ENCODE measurements around the gene TMC5. TPM values are rescaled to one million over a fixed set of nuclear protein-coding genes. Genes with fewer than 3 reads are reported as not detected.

The TMC5 gene
- total and polyA plus RNA-seq, 2 donors from 2014 or later = 1.0 to 6.6 TPM

DNA sequence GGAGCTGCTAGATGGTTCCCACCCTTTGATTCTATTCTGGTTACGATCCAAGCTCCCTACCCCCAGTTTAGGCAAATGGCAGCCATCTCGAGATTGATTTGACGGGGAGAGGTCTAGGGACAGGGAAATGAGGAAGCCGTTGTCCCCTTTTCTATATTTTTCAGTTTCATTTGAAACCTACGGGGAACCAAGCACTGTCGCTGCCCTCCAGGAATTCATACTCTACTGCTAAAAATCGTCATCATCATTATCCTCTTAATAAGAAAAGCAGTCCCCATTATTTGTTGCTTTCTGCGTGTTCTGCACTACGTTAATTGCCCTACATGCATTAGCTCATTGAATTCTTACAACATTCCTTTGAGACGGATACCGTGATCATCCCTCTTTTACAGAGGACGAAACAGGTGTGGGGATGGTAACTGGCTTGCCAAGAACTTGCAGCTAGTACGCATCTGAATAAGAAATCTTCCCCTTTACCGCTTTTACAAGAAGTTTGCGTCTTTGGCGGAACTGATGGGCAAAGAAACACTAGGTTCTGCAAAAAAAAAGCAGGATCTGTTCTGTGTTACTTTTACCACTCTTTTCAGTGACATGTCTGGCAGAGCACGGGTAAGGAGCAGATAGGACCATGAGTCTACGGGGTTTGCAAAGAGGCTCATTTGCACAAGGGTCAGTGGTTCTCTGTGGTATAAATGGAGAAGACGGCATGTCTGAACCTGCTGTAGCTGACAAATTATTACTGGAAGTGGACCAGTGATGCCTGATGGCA lies 107.1 kb downstream of the TMC5 start:
- TF ChIP-seq, protein P1, sequence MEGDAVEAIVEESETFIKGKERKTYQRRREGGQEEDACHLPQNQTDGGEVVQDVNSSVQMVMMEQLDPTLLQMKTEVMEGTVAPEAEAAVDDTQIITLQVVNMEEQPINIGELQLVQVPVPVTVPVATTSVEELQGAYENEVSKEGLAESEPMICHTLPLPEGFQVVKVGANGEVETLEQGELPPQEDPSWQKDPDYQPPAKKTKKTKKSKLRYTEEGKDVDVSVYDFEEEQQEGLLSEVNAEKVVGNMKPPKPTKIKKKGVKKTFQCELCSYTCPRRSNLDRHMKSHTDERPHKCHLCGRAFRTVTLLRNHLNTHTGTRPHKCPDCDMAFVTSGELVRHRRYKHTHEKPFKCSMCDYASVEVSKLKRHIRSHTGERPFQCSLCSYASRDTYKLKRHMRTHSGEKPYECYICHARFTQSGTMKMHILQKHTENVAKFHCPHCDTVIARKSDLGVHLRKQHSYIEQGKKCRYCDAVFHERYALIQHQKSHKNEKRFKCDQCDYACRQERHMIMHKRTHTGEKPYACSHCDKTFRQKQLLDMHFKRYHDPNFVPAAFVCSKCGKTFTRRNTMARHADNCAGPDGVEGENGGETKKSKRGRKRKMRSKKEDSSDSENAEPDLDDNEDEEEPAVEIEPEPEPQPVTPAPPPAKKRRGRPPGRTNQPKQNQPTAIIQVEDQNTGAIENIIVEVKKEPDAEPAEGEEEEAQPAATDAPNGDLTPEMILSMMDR (IDR thresholded peaks at IDR 0.05; ENCODE audit: borderline replicate concordance, extremely low read depth, insufficient read depth) = no peak
- Histone ChIP-seq H3K27me3 (ENCODE audit: control insufficient read depth, insufficient read depth, low read length) (no peaks in the 10 kb centered on the region), H3K27ac (ENCODE audit: low read depth in 2 of 2, low read length in 2 of 2) (no peak overlapping the region), H3K9ac (ENCODE audit: low read length in 3 of 3) (peak overlapping the region; percentile 74 to 79 (median 77)), H3K36me3 (ENCODE audit: control insufficient read depth in 2 of 3, insufficient read depth in 3 of 3, low read length in 3 of 3) (peaks cover 0 to 6% (median 0%) of the 10 kb centered on the region in 3 donors), H3K9me3 (ENCODE audit: control insufficient read depth in 2 of 3, insufficient read depth in 1 of 3, low read length in 3 of 3) (no peaks in the 10 kb centered on the region), H3K4me1 (ENCODE audit: control insufficient read depth in 2 of 3, insufficient read depth in 2 of 3, low read depth in 1 of 3, low read length in 3 of 3) (peaks cover 3 to 13% (median 8%) of the 10 kb centered on the region in 3 donors), H3K4me3 (ENCODE audit: low read length in 3 of 3) (peak overlapping the region; percentile 87 to 90 (median 88))
- DNase-seq (peak in 3 of 5 donors; percentile 18 to 64 (median 61)), FAIRE-seq (no peak)
- intact Hi-C loops (cut with DNase I) = no loop called here

- FAIRE-seq (no peak), DNase-seq (no peak)
- peak overlapping the region; percentile 87 to 90 (median 88) for H3K4me3 ChIP-seq (ENCODE audit: low read length in 3 of 3)
- H3K27ac ChIP-seq (ENCODE audit: low read depth in 2 of 2, low read length in 2 of 2) = no peak overlapping the region
- H3K27me3 ChIP-seq (ENCODE audit: control insufficient read depth, insufficient read depth, low read length) = no peaks in the 10 kb centered on the region
- peaks cover 0 to 6% (median 0%) of the 10 kb centered on the region in 3 donors for H3K36me3 ChIP-seq (ENCODE audit: control insufficient read depth in 2 of 3, insufficient read depth in 3 of 3, low read length in 3 of 3)
- TF ChIP-seq, protein P1 (IDR thresholded peaks at IDR 0.05; ENCODE audit: borderline replicate concordance, extremely low read depth, insufficient read depth) = no peak
- no peaks in the 10 kb centered on the region for H3K9me3 ChIP-seq (ENCODE audit: control insufficient read depth in 2 of 3, insufficient read depth in 1 of 3, low read length in 3 of 3)
- peak overlapping the region in 1 of 3 donors; percentile 77 for H3K9ac ChIP-seq (ENCODE audit: low read length in 3 of 3)
- intact Hi-C loops (cut with DNase I) = no loop called here
- peaks cover 0 to 12% (median 8%) of the 10 kb centered on the region in 3 donors for H3K4me1 ChIP-seq (ENCODE audit: control insufficient read depth in 2 of 3, insufficient read depth in 2 of 3, low read depth in 1 of 3, low read length in 3 of 3)
Measured at GRCh38 chr16:19525385-19525723, 107.7 kb downstream of the TMC5 start.

- Histone ChIP-seq H3K9ac (ENCODE audit: low read length in 3 of 3) (no peak overlapping the region), H3K36me3 (ENCODE audit: control insufficient read depth in 2 of 3, insufficient read depth in 3 of 3, low read length in 3 of 3) (peaks cover 0 to 6% (median 0%) of the 10 kb centered on the region in 3 donors), H3K9me3 (ENCODE audit: control insufficient read depth in 2 of 3, insufficient read depth in 1 of 3, low read length in 3 of 3) (no peaks in the 10 kb centered on the region), H3K4me1 (ENCODE audit: control insufficient read depth in 2 of 3, insufficient read depth in 2 of 3, low read depth in 1 of 3, low read length in 3 of 3) (peaks cover 0 to 8% (median 6%) of the 10 kb centered on the region in 3 donors), H3K4me3 (ENCODE audit: low read length in 3 of 3) (no peak overlapping the region), H3K27me3 (ENCODE audit: control insufficient read depth, insufficient read depth, low read length) (no peaks in the 10 kb centered on the region), H3K27ac (ENCODE audit: low read depth in 2 of 2, low read length in 2 of 2) (no peak overlapping the region)
- no peak for DNase-seq
- intact Hi-C loops (cut with DNase I) = no loop called here
- TF ChIP-seq, protein P1 (IDR thresholded peaks at IDR 0.05; ENCODE audit: borderline replicate concordance, extremely low read depth, insufficient read depth) = no peak
- FAIRE-seq = no peak
Measured at GRCh38 chr16:19527161-19527560, 109.5 kb downstream of the TMC5 start.

Data from kidney (tissue), 14 donors.